Endothelial cell (in vitro differentiated cells): Measurements from ENCODE around the gene FBXO15. TPM values are rescaled to one million over a fixed set of nuclear protein-coding genes. Genes with fewer than 3 reads are reported as not detected.

Experiments
- DNase-seq: peaks from one replicate; pipeline ENCODE4 v3.0.0; 2021; ENCODE audit warnings: low spot score
- H3K27ac Mint-ChIP-seq: one replicate; pipeline ENCODE4 v1.8.0; 2021; ENCODE audit warnings: mixed read lengths, inconsistent platforms; ENCODE audit not compliant: unreplicated experiment
- H3K27me3 Mint-ChIP-seq: one replicate; pipeline ENCODE4 v1.8.0; 2021; ENCODE audit warnings: mild to moderate bottlenecking, moderate library complexity, mixed read lengths, inconsistent platforms; ENCODE audit not compliant: unreplicated experiment
- H3K36me3 Mint-ChIP-seq: one replicate; pipeline ENCODE4 v1.8.0; 2021; ENCODE audit warnings: mild to moderate bottlenecking, low read depth, mixed read lengths, inconsistent platforms; ENCODE audit not compliant: unreplicated experiment
- H3K4me1 Mint-ChIP-seq: one replicate; pipeline ENCODE4 v1.8.0; 2021; ENCODE audit warnings: mild to moderate bottlenecking, mixed read lengths, inconsistent platforms; ENCODE audit not compliant: unreplicated experiment
- H3K4me3 Mint-ChIP-seq: one replicate; pipeline ENCODE4 v1.8.0; 2021; ENCODE audit warnings: mild to moderate bottlenecking, mixed read lengths, inconsistent platforms; ENCODE audit not compliant: unreplicated experiment
- H3K9me3 Mint-ChIP-seq: one replicate; pipeline ENCODE4 v1.8.0; 2021; ENCODE audit warnings: mixed read lengths, inconsistent platforms; ENCODE audit not compliant: unreplicated experiment
- total RNA-seq: library from RNA; stranded (reverse); fragmentation: NEBNext Ultra II Directional; extraction: Animal tissue kit (Norgen Biotek cat#: 25700); gene quantifications from one replicate; pipeline ENCODE4 v1.2.1, GENCODE V29; 2021; ENCODE audit not compliant: unreplicated experiment
- TF ChIP-seq, protein P1 (sequence below): fragments of 200-600 bp; sonication (generic); IDR thresholded peaks from one replicate; pipeline ENCODE4 v1.5.0; 2021; ENCODE audit warnings: antibody characterized with exemption; ENCODE audit not compliant: unreplicated experiment

FBXO15 gene
- total RNA-seq, 1 donor from 2014 or later, result 5.4 TPM

DNA sequence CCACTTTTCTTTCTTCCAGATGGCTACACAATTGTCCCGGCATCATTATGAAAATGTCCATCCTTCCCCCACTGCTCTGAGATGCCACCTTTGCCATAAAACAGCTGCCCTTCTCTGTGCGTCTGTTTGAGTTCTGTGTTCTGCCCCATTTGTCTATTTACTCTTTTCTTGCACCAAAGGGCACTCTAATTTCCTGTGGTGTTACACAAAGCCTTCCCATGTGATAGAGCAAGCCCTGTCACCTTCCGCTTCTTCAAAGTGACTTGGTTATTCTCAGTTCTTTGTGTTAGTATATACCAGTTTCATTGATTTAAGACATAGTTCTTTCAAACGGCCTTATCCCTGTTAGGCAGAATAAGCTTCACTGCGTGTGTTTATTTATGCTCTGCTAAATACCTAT lies 84.1 kb downstream of the FBXO15 start:
- Mint-ChIP-seq H3K27ac (no peak overlapping the region), H3K36me3 (no peaks in the 10 kb centered on the region), H3K4me3 (no peak overlapping the region), H3K9me3 (no peaks in the 10 kb centered on the region), H3K27me3 (peaks cover 8% of the 10 kb centered on the region), H3K4me1 (no peaks in the 10 kb centered on the region)
- TF ChIP-seq, protein P1, sequence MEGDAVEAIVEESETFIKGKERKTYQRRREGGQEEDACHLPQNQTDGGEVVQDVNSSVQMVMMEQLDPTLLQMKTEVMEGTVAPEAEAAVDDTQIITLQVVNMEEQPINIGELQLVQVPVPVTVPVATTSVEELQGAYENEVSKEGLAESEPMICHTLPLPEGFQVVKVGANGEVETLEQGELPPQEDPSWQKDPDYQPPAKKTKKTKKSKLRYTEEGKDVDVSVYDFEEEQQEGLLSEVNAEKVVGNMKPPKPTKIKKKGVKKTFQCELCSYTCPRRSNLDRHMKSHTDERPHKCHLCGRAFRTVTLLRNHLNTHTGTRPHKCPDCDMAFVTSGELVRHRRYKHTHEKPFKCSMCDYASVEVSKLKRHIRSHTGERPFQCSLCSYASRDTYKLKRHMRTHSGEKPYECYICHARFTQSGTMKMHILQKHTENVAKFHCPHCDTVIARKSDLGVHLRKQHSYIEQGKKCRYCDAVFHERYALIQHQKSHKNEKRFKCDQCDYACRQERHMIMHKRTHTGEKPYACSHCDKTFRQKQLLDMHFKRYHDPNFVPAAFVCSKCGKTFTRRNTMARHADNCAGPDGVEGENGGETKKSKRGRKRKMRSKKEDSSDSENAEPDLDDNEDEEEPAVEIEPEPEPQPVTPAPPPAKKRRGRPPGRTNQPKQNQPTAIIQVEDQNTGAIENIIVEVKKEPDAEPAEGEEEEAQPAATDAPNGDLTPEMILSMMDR, result no peak
- DNase-seq, result no peak

DNA sequence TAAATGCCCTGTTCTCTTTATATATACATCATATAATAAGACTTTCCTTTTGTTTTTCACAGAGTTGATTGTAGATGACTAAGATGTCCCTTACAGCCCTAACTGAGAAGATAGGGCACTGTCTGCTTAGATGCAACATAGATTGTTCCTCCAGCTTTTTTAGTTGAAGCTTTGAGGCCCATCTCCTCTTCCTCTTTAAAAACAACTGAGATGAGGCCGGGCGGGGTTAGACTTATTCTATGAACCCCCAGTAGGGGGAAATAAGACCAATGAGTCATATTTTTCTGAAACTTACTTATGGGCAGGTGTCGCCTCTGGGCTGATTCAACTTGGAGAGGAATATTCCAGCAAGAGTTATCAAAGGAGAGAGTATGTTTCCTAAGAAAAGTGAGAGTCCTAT lies 84.6 kb downstream of the FBXO15 start:
- Mint-ChIP-seq H3K9me3 (no peaks in the 10 kb centered on the region), H3K4me3 (no peak overlapping the region), H3K27me3 (peaks cover 8% of the 10 kb centered on the region), H3K36me3 (no peaks in the 10 kb centered on the region), H3K4me1 (no peaks in the 10 kb centered on the region), H3K27ac (no peak overlapping the region)
- DNase-seq, result no peak
- TF ChIP-seq, protein P1, result no peak

DNA sequence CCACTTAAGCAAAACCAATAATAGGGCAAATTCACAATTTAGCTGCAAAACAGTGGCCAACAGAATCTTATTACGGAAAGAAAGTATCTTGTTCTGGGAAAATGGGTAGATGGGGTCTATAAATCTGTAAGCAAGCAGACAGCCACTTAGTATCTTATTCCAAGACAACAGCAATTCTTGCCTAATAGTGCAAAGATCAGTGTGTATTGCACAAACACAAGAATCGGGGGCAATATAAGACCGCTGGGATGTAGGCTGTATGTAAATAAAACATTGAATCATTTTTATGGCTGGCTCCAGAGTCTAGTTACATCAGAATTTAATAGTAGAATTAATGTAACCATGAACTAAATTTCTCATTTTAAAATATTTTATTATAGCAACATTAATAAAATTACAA lies 85.6 kb downstream of the FBXO15 start:
- H3K4me1 Mint-ChIP-seq, result no peaks in the 10 kb centered on the region
- TF ChIP-seq, protein P1, result no peak
- no peaks in the 10 kb centered on the region for H3K36me3 Mint-ChIP-seq
- H3K9me3 Mint-ChIP-seq, result no peaks in the 10 kb centered on the region
- no peak overlapping the region for H3K27ac Mint-ChIP-seq
- H3K4me3 Mint-ChIP-seq, result no peak overlapping the region
- H3K27me3 Mint-ChIP-seq, result peaks cover 4% of the 10 kb centered on the region
- no peak for DNase-seq

DNA sequence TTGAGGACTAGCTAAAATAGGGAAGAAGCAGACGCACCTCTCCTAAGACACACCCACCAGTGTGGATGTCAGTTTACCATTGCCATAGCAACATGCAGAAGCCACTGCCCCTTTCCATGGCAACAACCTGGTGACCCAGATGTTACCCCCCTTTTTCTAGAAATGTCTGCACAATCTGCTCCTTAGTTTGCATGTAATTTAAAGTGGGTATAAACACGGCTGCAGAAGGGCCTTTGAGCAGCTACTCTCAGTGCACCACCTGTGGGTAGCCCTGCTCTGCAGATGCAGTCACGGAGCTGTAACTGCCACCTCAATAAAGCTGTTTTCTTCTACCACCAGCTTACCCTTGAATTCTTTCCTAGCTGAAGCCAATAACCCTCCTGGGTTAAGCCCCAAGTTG lies 87.1 kb downstream of the FBXO15 start:
- H3K4me3 Mint-ChIP-seq, result no peak overlapping the region
- no peak overlapping the region for H3K27ac Mint-ChIP-seq
- H3K9me3 Mint-ChIP-seq, result no peaks in the 10 kb centered on the region
- TF ChIP-seq, protein P1, result no peak
- no peaks in the 10 kb centered on the region for H3K27me3 Mint-ChIP-seq
- no peak for DNase-seq
- H3K36me3 Mint-ChIP-seq, result no peaks in the 10 kb centered on the region
- H3K4me1 Mint-ChIP-seq, result no peaks in the 10 kb centered on the region

DNA sequence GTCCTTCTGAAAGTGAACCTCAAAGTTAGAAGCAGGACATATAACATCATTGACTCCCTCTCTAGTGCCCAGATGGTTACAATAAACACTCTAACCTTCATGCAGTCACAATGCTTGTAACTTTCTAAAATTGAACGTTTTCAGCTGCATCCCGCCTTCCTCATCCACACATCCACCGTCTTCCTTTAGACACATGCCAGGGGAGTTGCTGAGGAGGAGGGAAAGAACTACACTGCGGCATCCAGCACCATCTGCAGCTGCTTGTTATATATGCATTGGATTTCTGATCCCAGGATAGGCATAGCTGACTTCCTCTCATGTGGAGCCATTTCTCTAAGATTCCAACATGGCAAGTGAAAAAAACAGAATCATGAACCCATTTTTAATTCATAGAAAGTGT lies 96.8 kb downstream of the FBXO15 start:
- Mint-ChIP-seq H3K27me3 (no peaks in the 10 kb centered on the region), H3K9me3 (no peaks in the 10 kb centered on the region), H3K27ac (no peak overlapping the region), H3K4me3 (no peak overlapping the region), H3K36me3 (no peaks in the 10 kb centered on the region), H3K4me1 (no peaks in the 10 kb centered on the region)
- DNase-seq, result no peak
- TF ChIP-seq, protein P1, result no peak
